OCI-LY3 (cell line): ENCODE measurements around the gene CORO2B.

ENCODE experiments used
- CTCF ChIP-seq: fragments of 200-600, 300-600 bp; sonication (generic); IDR thresholded peaks from 2 replicates; pipeline ENCODE4 v1.5.1; 2014; ENCODE audit warnings: antibody characterized with exemption, low read length, low read depth
- EZH2phosphoT487 ChIP-seq: fragments of 200-600 bp; shearing (Covaris generic); IDR thresholded peaks from 2 replicates; pipeline ENCODE4 v1.6.1; 2018; ENCODE audit warnings: antibody characterized with exemption, mixed run types, low read depth

- TF ChIP-seq CTCF (no peak), EZH2phosphoT487 (no peak)
These were observed 99.2 kb downstream of the CORO2B start for GRCh38 chr15:68677996-68678395.
